Keratinocyte (primary cell): Measurements from ENCODE around the gene SOX18. TPM values are rescaled to one million over a fixed set of nuclear protein-coding genes. Genes with fewer than 3 reads are reported as not detected.

Experiments
- DNase-seq: peaks from one replicate; pipeline ENCODE4 v3.0.0-alpha.2; 2011; ENCODE audit warnings: low read depth, missing footprints, low spot score
- FAIRE-seq: peaks from 2 replicates; lab custom pipeline; 2011; peaks lifted over from hg19 to GRCh38; lab: Jason Lieb, UNC
- H2AFZ ChIP-seq: 2 replicates; pipeline ENCODE4 v1.6.0; 2012; ENCODE audit warnings: low read length, control low read depth, inconsistent platforms; ENCODE audit not compliant: control insufficient read depth
- H3K27ac ChIP-seq: 2 replicates; pipeline ENCODE4 v1.5.1; 2011; ENCODE audit warnings: low read length; ENCODE audit not compliant: control insufficient read depth, insufficient read depth
- H3K27me3 ChIP-seq: 3 replicates; pipeline ENCODE4 v1.6.0; 2011; ENCODE audit warnings: low read length; ENCODE audit not compliant: control insufficient read depth, insufficient read depth; ENCODE audit errors: extremely low read depth
- H3K36me3 ChIP-seq, 2 experiments: 2 replicates in 1 of 2; 3 replicates in 1 of 2; pipeline ENCODE4 v1.5.1; 2011; ENCODE audit warnings: low read length in 2 of 2, mild to moderate bottlenecking in 1 of 2; ENCODE audit not compliant: control insufficient read depth in 2 of 2, insufficient read depth in 2 of 2; ENCODE audit errors: extremely low read depth in 1 of 2
- H3K4me1 ChIP-seq: 3 replicates; pipeline ENCODE4 v1.5.1; 2011; ENCODE audit warnings: low read length; ENCODE audit not compliant: control insufficient read depth, insufficient read depth; ENCODE audit errors: extremely low read depth
- H3K4me2 ChIP-seq: 3 replicates; pipeline ENCODE4 v1.6.0; 2011; ENCODE audit warnings: low read depth, low read length; ENCODE audit not compliant: control insufficient read depth, insufficient read depth; ENCODE audit errors: extremely low read depth
- H3K4me3 ChIP-seq, 3 experiments: fragments of 200-600 bp in 1 of 3; sonication (generic) in 1 of 3; 2 replicates in 2 of 3; 3 replicates in 1 of 3; pipeline ENCODE4 v1.5.1; 2011 to 2016; ENCODE audit warnings: low read length in 3 of 3, mild to moderate bottlenecking in 3 of 3, control low read depth in 2 of 3, inconsistent platforms in 1 of 3, low read depth in 1 of 3, mixed read lengths in 1 of 3, mixed run types in 1 of 3, moderate library complexity in 1 of 3; ENCODE audit not compliant: control insufficient read depth in 2 of 3, insufficient read depth in 2 of 3; ENCODE audit errors: extremely low read depth in 1 of 3
- H3K79me2 ChIP-seq: 2 replicates; pipeline ENCODE4 v1.6.0; 2012; ENCODE audit warnings: low read length; ENCODE audit not compliant: control insufficient read depth, insufficient read depth
- H3K9ac ChIP-seq: 3 replicates; pipeline ENCODE4 v1.6.0; 2011; ENCODE audit warnings: low read length; ENCODE audit not compliant: control insufficient read depth, insufficient read depth; ENCODE audit errors: extremely low read depth
- H3K9me1 ChIP-seq: 3 replicates; pipeline ENCODE4 v1.6.0; 2011; ENCODE audit warnings: low read length; ENCODE audit not compliant: control insufficient read depth, insufficient read depth; ENCODE audit errors: extremely low read depth
- H3K9me3 ChIP-seq: 2 replicates; pipeline ENCODE4 v1.5.1; 2012; ENCODE audit warnings: low read depth, low read length; ENCODE audit not compliant: control insufficient read depth
- H4K20me1 ChIP-seq: 3 replicates; pipeline ENCODE4 v1.6.0; 2011; ENCODE audit warnings: low read length; ENCODE audit not compliant: control insufficient read depth, insufficient read depth; ENCODE audit errors: extremely low read depth
- EZH2 ChIP-seq: IDR thresholded peaks from one replicate; pipeline ENCODE4 v1.6.1; 2012; ENCODE audit warnings: inconsistent platforms, mild to moderate bottlenecking, low read length, moderate library complexity
- dilution Hi-C: fragments of 300-500 bp; cut with MboI; formaldehyde crosslinking; loops from one replicate; pipeline ENCODE4 v1.7.0; 2020; ENCODE audit warnings: low sequenced_read_pairs; ENCODE audit not compliant: extremely low pct_ligation_motif_present
- polyA plus RNA-seq, 5 experiments: library from polyadenylated mRNA; depleted of rRNA in 3 of 5; stranded (reverse) in 3 of 5; stranded (forward) in 1 of 5; unstranded in 1 of 5; fragments of >200 nt; gene quantifications; 1 replicate in 1 of 5; 2 replicates in 3 of 5; 3 replicates in 1 of 5; pipeline versions ENCODE4 v1.2.1 to v1.2.3, GENCODE V29; 2011 to 2012; ENCODE audit warnings: missing spikeins in 2 of 5, low read depth in 1 of 5, low replicate concordance in 1 of 5
- TF ChIP-seq, protein P1 (sequence below), 3 experiments: IDR thresholded peaks in 1 of 3; conservative IDR thresholded peaks in 1 of 3; optimal IDR thresholded peaks in 1 of 3; 2 replicates in 2 of 3; 3 replicates in 1 of 3; pipeline versions ENCODE3 to v1.5.1; 2011; ENCODE audit warnings: low read length in 3 of 3, mild to moderate bottlenecking in 3 of 3, moderate library complexity in 2 of 3, control low read depth in 1 of 3, inconsistent platforms in 1 of 3; ENCODE audit not compliant: insufficient read depth in 2 of 3; ENCODE audit errors: extremely low read depth in 1 of 3

SOX18 gene
- polyA plus RNA-seq, 1 donor (not counting 4 experiments of a cell fraction or from before 2014, with no cell fraction given) = not detected

DNA sequence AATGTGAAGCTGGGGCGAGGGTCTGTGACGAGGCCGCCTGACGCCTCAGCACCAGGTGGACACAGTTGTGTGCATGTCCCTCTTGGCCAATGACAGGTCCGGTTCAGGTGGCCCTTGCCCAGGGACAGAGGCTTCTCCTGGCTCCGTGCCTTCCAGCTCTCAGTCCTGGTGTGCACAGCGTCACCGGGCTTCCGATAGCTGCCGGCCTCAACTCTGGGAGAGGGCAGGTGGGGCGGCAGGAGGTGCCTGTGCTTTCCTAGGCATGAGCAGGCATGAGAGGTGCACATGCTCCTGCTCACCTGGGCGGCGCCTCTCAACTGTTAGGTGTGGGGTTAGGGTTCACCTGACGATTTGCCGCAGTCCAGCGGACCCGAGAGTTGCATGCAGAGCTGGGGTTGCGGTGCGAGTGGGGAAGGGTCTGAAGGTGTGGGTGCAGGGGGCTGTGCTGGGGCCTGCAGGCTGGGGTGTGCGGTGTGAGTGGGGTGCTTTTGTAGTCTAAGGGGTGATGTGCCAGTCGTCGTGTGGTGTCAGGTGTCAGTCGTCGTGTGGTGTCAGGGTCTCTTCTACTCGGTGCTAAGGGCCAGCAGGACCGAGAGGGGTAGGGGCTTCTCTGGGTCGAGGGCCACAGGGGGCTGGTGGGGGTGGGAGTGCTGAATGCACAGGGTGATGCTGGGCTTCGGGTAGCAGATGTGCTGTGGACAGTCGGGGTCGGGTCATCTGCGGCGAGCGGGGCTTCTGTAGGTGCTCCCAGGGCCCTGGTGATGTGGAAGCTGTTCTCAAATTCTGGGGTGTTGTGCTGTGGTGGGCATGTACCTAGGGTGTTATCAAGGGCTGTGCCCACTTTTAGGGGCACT is 3.8 kb upstream of the SOX18 start:
- Histone ChIP-seq H3K27ac (no peak overlapping the region), H3K9me1 (no peaks in the 10 kb centered on the region), H3K9ac (no peak overlapping the region), H3K4me2 (no peak overlapping the region), H3K9me3 (no peaks in the 10 kb centered on the region), H2AFZ (no peak overlapping the region), H3K36me3 (no peaks in the 10 kb centered on the region), H3K4me3 (no peak overlapping the region), H3K79me2 (no peaks in the 10 kb centered on the region), H3K27me3 (peaks cover 18% of the 10 kb centered on the region), H4K20me1 (peaks cover 2% of the 10 kb centered on the region), H3K4me1 (peaks cover 28% of the 10 kb centered on the region)
- no peak for DNase-seq
- dilution Hi-C loops = no loop called here
- FAIRE-seq = no peak
- TF ChIP-seq EZH2 = no peak
- TF ChIP-seq, protein P1, sequence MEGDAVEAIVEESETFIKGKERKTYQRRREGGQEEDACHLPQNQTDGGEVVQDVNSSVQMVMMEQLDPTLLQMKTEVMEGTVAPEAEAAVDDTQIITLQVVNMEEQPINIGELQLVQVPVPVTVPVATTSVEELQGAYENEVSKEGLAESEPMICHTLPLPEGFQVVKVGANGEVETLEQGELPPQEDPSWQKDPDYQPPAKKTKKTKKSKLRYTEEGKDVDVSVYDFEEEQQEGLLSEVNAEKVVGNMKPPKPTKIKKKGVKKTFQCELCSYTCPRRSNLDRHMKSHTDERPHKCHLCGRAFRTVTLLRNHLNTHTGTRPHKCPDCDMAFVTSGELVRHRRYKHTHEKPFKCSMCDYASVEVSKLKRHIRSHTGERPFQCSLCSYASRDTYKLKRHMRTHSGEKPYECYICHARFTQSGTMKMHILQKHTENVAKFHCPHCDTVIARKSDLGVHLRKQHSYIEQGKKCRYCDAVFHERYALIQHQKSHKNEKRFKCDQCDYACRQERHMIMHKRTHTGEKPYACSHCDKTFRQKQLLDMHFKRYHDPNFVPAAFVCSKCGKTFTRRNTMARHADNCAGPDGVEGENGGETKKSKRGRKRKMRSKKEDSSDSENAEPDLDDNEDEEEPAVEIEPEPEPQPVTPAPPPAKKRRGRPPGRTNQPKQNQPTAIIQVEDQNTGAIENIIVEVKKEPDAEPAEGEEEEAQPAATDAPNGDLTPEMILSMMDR (optimal IDR thresholded peaks at IDR 0.05 in 1 of 3, IDR thresholded peaks at IDR 0.05 in 1 of 3, conservative IDR thresholded peaks at IDR 0.05 in 1 of 3; ENCODE audit: extremely low read depth in 1 of 3, insufficient read depth in 2 of 3, low read length in 3 of 3) = peak in 1 of 3 experiments; percentile 2

GRCh38 chr20:64052326-64052722 is 2.9 kb upstream of the SOX18 start:
- dilution Hi-C loops = no loop called here
- Histone ChIP-seq H3K4me2 (no peak overlapping the region), H3K27me3 (peaks cover 27% of the 10 kb centered on the region), H3K9ac (no peak overlapping the region), H3K27ac (no peak overlapping the region), H3K79me2 (no peaks in the 10 kb centered on the region), H4K20me1 (peaks cover 2% of the 10 kb centered on the region), H3K4me3 (no peak overlapping the region), H3K36me3 (no peaks in the 10 kb centered on the region), H3K9me1 (no peaks in the 10 kb centered on the region), H3K9me3 (no peaks in the 10 kb centered on the region), H2AFZ (no peak overlapping the region), H3K4me1 (peaks cover 28% of the 10 kb centered on the region)
- DNase-seq (no peak), FAIRE-seq (no peak)
- TF ChIP-seq, protein P1 (optimal IDR thresholded peaks at IDR 0.05 in 1 of 3, IDR thresholded peaks at IDR 0.05 in 1 of 3, conservative IDR thresholded peaks at IDR 0.05 in 1 of 3; ENCODE audit: extremely low read depth in 1 of 3, insufficient read depth in 2 of 3, low read length in 3 of 3) = no peak
- TF ChIP-seq EZH2 = no peak
